ENCODE results near the gene RSBN1.
"Not testable (repeated sequence)": the region's sequence is repeated elsewhere in the genome, so short reads cannot be mapped to it uniquely, and the experiment has no call there.

RSBN1 gene

GRCh38 chr1:113744114-113744513 lies 68.2 kb downstream of the RSBN1 start:
- no peak for DNase-seq (ENCODE audit: low spot score)

- DNase-seq (ENCODE audit: low spot score): no peak
Observed at GRCh38 chr1:113742515-113742914, 69.8 kb downstream of the RSBN1 start.

- DNase-seq (ENCODE audit: low spot score): no peak
Observed at GRCh38 chr1:113734357-113735055, 77.8 kb downstream of the RSBN1 start.

- DNase-seq (ENCODE audit: low spot score): no peak
Observed at GRCh38 chr1:113732802-113733201, 79.5 kb downstream of the RSBN1 start.

GRCh38 chr1:113721010-113721409 lies 91.3 kb downstream of the RSBN1 start:
- DNase-seq (ENCODE audit: low spot score): no peak

- not testable (repeated sequence) for DNase-seq (ENCODE audit: low spot score)
Observed at GRCh38 chr1:113718621-113719020, 93.7 kb downstream of the RSBN1 start.

- not testable (repeated sequence) for DNase-seq (ENCODE audit: low spot score)
Observed at GRCh38 chr1:113717506-113717905, 94.8 kb downstream of the RSBN1 start.

- no peak for DNase-seq (ENCODE audit: low spot score)
Observed at GRCh38 chr1:113714606-113715269, 97.5 kb downstream of the RSBN1 start.

Measured in RKO (cell line).